HFF-Myc (cell line): ENCODE data around the gene MRPL18.

ENCODE experiments used
- DNase-seq: peaks from one replicate; pipeline ENCODE4 v3.0.0-alpha.2; 2011; ENCODE audit warnings: low read depth; ENCODE audit errors: extremely low read depth
- H3K4me3 ChIP-seq: replicated peaks from 2 replicates; pipeline ENCODE4 v1.5.1; 2011; ENCODE audit warnings: low read depth, mild to moderate bottlenecking, control low read depth, low read length
- TF ChIP-seq, protein P1 (sequence below): IDR thresholded peaks from 2 replicates; pipeline ENCODE4 v1.5.1; 2012; ENCODE audit warnings: mild to moderate bottlenecking, low read depth, low read length, control low read depth; ENCODE audit errors: missing control alignments

The MRPL18 gene

DNA sequence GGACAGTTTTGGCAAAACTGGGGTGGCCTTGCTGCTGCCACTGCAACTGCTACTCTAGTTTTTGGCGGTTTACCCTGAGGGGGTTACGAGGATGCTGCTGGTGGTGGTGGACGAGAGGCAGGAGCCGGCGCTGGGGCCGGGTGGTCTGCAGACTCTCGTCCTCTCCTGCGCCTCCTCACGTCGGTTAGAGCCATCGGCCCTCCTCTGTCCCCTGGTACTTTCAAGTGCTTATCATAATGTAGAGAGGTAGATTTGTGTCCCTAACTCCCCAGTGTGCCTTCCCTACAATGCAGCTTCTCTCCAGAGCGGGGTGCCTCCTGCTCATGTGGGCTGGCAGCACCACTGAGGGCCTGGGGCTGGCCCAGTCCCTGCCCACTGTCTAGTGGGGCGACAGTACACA, 35.7 kb downstream of the MRPL18 start:
- no peak for DNase-seq
- no peak overlapping the region for H3K4me3 ChIP-seq
- TF ChIP-seq, protein P1, sequence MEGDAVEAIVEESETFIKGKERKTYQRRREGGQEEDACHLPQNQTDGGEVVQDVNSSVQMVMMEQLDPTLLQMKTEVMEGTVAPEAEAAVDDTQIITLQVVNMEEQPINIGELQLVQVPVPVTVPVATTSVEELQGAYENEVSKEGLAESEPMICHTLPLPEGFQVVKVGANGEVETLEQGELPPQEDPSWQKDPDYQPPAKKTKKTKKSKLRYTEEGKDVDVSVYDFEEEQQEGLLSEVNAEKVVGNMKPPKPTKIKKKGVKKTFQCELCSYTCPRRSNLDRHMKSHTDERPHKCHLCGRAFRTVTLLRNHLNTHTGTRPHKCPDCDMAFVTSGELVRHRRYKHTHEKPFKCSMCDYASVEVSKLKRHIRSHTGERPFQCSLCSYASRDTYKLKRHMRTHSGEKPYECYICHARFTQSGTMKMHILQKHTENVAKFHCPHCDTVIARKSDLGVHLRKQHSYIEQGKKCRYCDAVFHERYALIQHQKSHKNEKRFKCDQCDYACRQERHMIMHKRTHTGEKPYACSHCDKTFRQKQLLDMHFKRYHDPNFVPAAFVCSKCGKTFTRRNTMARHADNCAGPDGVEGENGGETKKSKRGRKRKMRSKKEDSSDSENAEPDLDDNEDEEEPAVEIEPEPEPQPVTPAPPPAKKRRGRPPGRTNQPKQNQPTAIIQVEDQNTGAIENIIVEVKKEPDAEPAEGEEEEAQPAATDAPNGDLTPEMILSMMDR: no peak

DNA sequence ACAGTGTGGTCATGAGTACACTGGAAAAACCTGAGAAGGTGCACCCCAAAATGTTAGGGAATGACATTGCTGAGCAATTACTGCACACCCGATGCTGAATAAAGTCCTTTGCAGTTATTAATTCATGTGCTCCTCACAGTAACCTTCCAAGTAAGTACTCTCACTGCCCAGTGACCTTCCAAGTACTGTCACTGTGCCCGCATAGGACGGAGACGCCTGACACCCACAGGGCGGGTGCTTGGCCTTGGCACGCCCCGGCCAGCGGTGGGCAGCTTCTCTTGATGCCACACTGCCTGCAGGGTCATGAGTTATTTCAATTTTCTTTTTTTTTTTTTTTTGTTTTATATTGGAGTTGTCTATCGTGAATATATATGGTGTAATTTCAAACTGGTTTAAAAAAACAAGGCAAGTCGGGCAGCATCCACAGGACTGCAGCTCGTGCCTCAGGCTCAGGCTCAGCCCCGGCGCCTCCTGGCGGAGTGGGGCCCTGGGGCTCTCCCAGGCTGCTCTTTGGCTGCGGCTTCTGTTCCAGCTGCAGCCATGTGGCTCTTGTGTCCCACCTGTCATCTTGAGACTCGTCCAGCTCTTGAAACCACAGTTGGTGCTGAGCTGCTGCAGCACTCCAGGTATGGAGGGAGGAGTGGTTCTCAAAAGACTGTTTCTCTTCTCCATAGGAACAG, 36.8 kb downstream of the MRPL18 start:
- DNase-seq: no peak
- TF ChIP-seq, protein P1: no peak
- H3K4me3 ChIP-seq: no peak overlapping the region

DNA sequence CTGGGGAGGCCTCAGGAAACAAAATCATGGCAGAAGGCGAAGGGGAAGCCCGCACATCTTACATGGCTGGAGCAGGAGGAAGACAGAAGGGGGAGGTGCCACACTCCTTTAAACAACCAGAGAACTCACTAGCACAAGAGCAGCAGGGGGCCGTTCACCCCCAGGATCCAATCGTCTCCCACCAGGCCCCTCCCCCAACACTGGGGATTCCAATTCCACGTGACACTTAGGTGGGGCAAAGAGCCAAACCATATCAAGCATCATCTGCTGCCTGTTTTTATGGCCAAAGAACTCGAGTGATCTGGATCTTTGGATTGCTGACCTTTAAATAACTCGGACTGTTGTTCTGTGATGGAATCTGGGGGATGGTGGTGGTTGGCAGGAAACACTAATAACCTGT, 37.8 kb downstream of the MRPL18 start:
- TF ChIP-seq, protein P1: no peak
- DNase-seq: no peak
- no peak overlapping the region for H3K4me3 ChIP-seq

DNA sequence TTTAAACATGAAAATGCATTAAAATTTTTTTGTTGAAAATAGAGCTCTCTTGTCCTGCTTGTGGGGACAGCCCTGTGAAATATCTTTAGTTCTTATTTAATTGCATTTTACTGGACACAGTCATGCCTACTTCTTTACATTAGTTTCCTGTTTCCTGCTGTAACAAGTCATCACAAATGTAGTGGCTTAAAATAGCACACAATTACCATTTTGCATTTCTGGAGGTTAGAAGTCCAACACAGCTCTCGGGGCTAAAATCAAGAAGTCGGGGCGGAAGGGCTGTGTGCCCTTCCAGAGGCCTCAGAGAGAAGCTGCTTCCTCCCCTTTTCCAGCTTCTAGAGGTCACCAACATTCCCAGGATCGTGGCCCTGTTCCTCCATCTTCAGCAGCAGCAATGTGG, 39.3 kb downstream of the MRPL18 start:
- TF ChIP-seq, protein P1: no peak
- no peak for DNase-seq
- no peak overlapping the region for H3K4me3 ChIP-seq

DNA sequence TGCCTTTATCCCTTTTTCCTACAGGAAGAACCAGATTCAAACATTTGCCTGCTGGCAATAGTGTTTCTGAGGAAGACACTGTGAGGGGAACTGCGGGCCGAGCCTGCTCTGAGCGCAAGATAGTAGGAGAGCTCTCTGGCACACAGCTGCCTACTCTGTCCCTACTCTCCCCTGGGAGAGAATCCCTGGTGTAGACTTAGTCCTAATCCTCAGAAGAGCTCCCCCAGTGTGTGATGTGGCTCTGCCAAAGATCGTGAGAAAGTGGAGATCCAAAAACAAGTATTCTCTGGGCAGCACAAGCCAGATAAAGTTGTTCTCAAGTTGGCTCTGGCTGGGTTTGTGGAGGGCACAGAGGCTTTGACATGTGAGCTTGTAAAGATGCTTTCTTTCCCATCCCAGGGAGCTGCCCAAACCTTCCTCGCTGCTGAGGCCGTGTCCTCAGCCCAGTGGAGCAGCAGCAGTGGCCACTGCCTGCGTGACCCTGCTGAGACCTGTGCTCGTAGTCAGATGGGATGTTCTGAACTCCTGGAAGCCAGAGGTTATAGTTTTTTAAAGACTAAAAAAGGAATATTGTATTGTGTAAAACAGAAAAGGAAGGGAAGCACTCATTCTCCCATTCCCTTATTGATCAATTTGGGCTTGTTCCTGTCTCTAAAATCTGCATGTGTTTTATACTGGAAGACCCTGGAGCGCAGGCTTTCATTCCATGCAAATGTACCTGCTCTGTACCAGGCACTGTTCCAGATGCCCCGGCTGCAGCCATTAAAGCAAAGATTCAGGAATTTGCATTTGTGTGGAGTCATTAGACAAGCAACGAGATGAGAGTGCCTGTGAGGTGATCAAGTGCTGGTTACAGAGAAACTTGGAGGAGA, 40.5 kb downstream of the MRPL18 start:
- no peak for DNase-seq
- TF ChIP-seq, protein P1: no peak
- H3K4me3 ChIP-seq: no peak overlapping the region

DNA sequence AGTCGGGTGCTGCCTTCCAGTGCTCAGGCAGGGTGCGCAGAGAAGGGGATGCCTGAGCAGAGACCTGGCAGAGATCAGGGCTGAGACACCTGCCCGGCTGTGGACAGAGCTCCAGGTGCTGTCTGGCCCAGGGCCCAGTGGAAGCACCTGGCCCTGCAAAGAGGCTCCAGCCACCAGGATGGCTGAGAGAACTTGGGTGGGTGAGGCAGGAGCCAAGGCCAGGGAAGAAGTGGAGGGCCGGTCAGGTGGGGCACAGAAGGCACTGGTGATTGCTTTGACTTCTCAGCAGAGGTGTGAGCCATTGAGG, 41.1 kb downstream of the MRPL18 start:
- H3K4me3 ChIP-seq: no peak overlapping the region
- DNase-seq: no peak
- TF ChIP-seq, protein P1: no peak
